Measurements from ENCODE around the gene KCNMB1. TPM values are rescaled to one million over a fixed set of nuclear protein-coding genes. Genes with fewer than 3 reads are reported as not detected.

Gene KCNMB1
- total RNA-seq, 3 donors from 2014 or later = 1.5 to 59.1 (median 5.5) TPM

GRCh38 chr5:170429014-170429413, 39.8 kb upstream of the KCNMB1 start:
- no peaks in the 10 kb centered on the region for H3K4me1 ChIP-seq (ENCODE audit: low read depth)
- intact Hi-C loops (cut with DNase I, micrococcal nuclease) = loop anchor here in 1 of 2 donors (10.0 kb wide), 2 partner anchors 154 to 204 kb away; no protein-coding TSS in a partner anchor
- no peaks in the 10 kb centered on the region for H3K9me3 ChIP-seq
- DNase-seq (no peak), ATAC-seq (no peak)
- no peak overlapping the region for H3K4me3 ChIP-seq
- H3K36me3 ChIP-seq (ENCODE audit: low read depth) = no peaks in the 10 kb centered on the region
- no peak for TF ChIP-seq CTCF (IDR thresholded peaks at IDR 0.05)

GRCh38 chr5:170427672-170428236, 38.6 kb upstream of the KCNMB1 start:
- Histone ChIP-seq H3K4me3 (no peak overlapping the region), H3K36me3 (ENCODE audit: low read depth) (no peaks in the 10 kb centered on the region), H3K4me1 (ENCODE audit: low read depth) (no peaks in the 10 kb centered on the region), H3K9me3 (no peaks in the 10 kb centered on the region)
- DNase-seq = no peak
- intact Hi-C loops (cut with DNase I, micrococcal nuclease) = loop anchor here in 1 of 2 donors (10.0 kb wide), 2 partner anchors 153 to 203 kb away; no protein-coding TSS in a partner anchor
- no peak for TF ChIP-seq CTCF (IDR thresholded peaks at IDR 0.05)
- ATAC-seq = no peak

GRCh38 chr5:170426786-170427185, 37.6 kb upstream of the KCNMB1 start:
- intact Hi-C loops (cut with DNase I, micrococcal nuclease) = loop anchor here in 1 of 2 donors (10.0 kb wide), 2 partner anchors 152 to 202 kb away; no protein-coding TSS in a partner anchor
- TF ChIP-seq CTCF (IDR thresholded peaks at IDR 0.05) = no peak
- Histone ChIP-seq H3K4me3 (no peak overlapping the region), H3K36me3 (ENCODE audit: low read depth) (no peaks in the 10 kb centered on the region), H3K9me3 (no peaks in the 10 kb centered on the region), H3K4me1 (ENCODE audit: low read depth) (no peaks in the 10 kb centered on the region)
- DNase-seq (no peak), ATAC-seq (no peak)

- ATAC-seq (no peak), DNase-seq (no peak)
- Histone ChIP-seq H3K4me1 (ENCODE audit: low read depth) (no peaks in the 10 kb centered on the region), H3K36me3 (ENCODE audit: low read depth) (no peaks in the 10 kb centered on the region), H3K9me3 (no peaks in the 10 kb centered on the region), H3K4me3 (no peak overlapping the region)
- intact Hi-C loops (cut with DNase I, micrococcal nuclease) = loop anchor here in 1 of 2 donors (10.0 kb wide), 2 partner anchors 151 to 201 kb away; no protein-coding TSS in a partner anchor
- no peak for TF ChIP-seq CTCF (IDR thresholded peaks at IDR 0.05)
Observed at GRCh38 chr5:170426149-170426767, 37.1 kb upstream of the KCNMB1 start.

- no peaks in the 10 kb centered on the region for H3K9me3 ChIP-seq
- no peaks in the 10 kb centered on the region for H3K4me1 ChIP-seq (ENCODE audit: low read depth)
- TF ChIP-seq CTCF (IDR thresholded peaks at IDR 0.05) = no peak
- ATAC-seq = no peak
- intact Hi-C loops (cut with DNase I, micrococcal nuclease) = loop anchor here in 1 of 2 donors (10.0 kb wide), 2 partner anchors 151 to 201 kb away; no protein-coding TSS in a partner anchor
- H3K4me3 ChIP-seq = no peak overlapping the region
- H3K36me3 ChIP-seq (ENCODE audit: low read depth) = no peaks in the 10 kb centered on the region
- no peak for DNase-seq
Observed at GRCh38 chr5:170425731-170426130, 36.6 kb upstream of the KCNMB1 start.
